Measurements from ENCODE around the gene MFAP4.

MFAP4 gene

GRCh38 chr17:19334331-19334730 lies 52.7 kb downstream of the MFAP4 start:
- no peak overlapping the region for H3K4me3 ChIP-seq (ENCODE audit: low read depth, low read length)
- no peak for DNase-seq
- H3K36me3 ChIP-seq = no peaks in the 10 kb centered on the region
- no peaks in the 10 kb centered on the region for H3K27me3 ChIP-seq
- no peaks in the 10 kb centered on the region for H3K9me3 ChIP-seq
- TF ChIP-seq CTCF (IDR thresholded peaks at IDR 0.05; ENCODE audit: low read depth, low read length) = no peak
- H3K4me1 ChIP-seq = no peaks in the 10 kb centered on the region

- no peak for TF ChIP-seq CTCF (IDR thresholded peaks at IDR 0.05; ENCODE audit: low read depth, low read length)
- Histone ChIP-seq H3K36me3 (no peaks in the 10 kb centered on the region), H3K4me3 (ENCODE audit: low read depth, low read length) (no peak overlapping the region), H3K9me3 (no peaks in the 10 kb centered on the region), H3K4me1 (no peaks in the 10 kb centered on the region), H3K27me3 (no peaks in the 10 kb centered on the region)
- DNase-seq = no peak
Observed at GRCh38 chr17:19333736-19334290, 53.2 kb downstream of the MFAP4 start.
